H9 (cell line): Measurements from ENCODE around the gene UGT1A3. TPM values are rescaled to one million over a fixed set of nuclear protein-coding genes. Genes with fewer than 3 reads are reported as not detected.

Experiments used
- DNase-seq: peaks from one replicate; pipeline ENCODE4 v3.0.0-alpha.2; 2017
- H2AFZ ChIP-seq: one replicate; pipeline ENCODE4 v1.6.1; 2013; ENCODE audit warnings: mild to moderate bottlenecking, low read length, control low read depth, moderate library complexity
- H2AK5ac ChIP-seq: 2 replicates; pipeline ENCODE4 v1.6.1; 2013; ENCODE audit warnings: low read length, control low read depth, mixed read lengths; ENCODE audit not compliant: insufficient read length
- H2BK120ac ChIP-seq: one replicate; pipeline ENCODE4 v1.6.1; 2013; ENCODE audit warnings: low read depth, mild to moderate bottlenecking, low read length, control low read depth, inconsistent platforms; ENCODE audit not compliant: poor library complexity, severe bottlenecking
- H2BK12ac ChIP-seq: 2 replicates; pipeline ENCODE4 v1.6.1; 2013; ENCODE audit warnings: low read length, control low read depth, mixed read lengths, low read depth; ENCODE audit not compliant: insufficient read length
- H2BK15ac ChIP-seq: 2 replicates; pipeline ENCODE4 v1.6.1; 2013; ENCODE audit warnings: low read depth, low read length, control low read depth
- H2BK20ac ChIP-seq: one replicate; pipeline ENCODE4 v1.6.1; 2013; ENCODE audit warnings: low read depth, mild to moderate bottlenecking, low read length, control low read depth, inconsistent platforms; ENCODE audit not compliant: poor library complexity, severe bottlenecking
- H2BK5ac ChIP-seq: 2 replicates; pipeline ENCODE4 v1.6.1; 2013; ENCODE audit warnings: low read length, control low read depth, mixed read lengths; ENCODE audit not compliant: insufficient read length
- H3K14ac ChIP-seq: 2 replicates; pipeline ENCODE4 v1.6.1; 2013; ENCODE audit warnings: low read length, control low read depth; ENCODE audit not compliant: insufficient read depth
- H3K18ac ChIP-seq: 2 replicates; pipeline ENCODE4 v1.6.1; 2013; ENCODE audit warnings: low read depth, mild to moderate bottlenecking, mixed read lengths, low read length, control low read depth; ENCODE audit not compliant: insufficient read length
- H3K23ac ChIP-seq: 2 replicates; pipeline ENCODE4 v1.6.1; 2013; ENCODE audit warnings: low read length, control low read depth, mixed read lengths, low read depth; ENCODE audit not compliant: insufficient read length
- H3K23me2 ChIP-seq: 2 replicates; pipeline ENCODE4 v1.6.1; 2013; ENCODE audit warnings: low read depth, mild to moderate bottlenecking, mixed read lengths, low read length, control low read depth; ENCODE audit not compliant: insufficient read length, poor library complexity, severe bottlenecking
- H3K27ac ChIP-seq: 2 replicates; pipeline ENCODE4 v1.5.1; 2013; ENCODE audit warnings: low read length, control low read depth, mixed read lengths, low read depth; ENCODE audit not compliant: insufficient read length
- H3K27me3 ChIP-seq: 2 replicates; pipeline ENCODE4 v1.6.1; 2013; ENCODE audit warnings: low read length, control low read depth, inconsistent platforms; ENCODE audit not compliant: insufficient read depth
- H3K4ac ChIP-seq: 2 replicates; pipeline ENCODE4 v1.6.1; 2013; ENCODE audit warnings: low read depth, mild to moderate bottlenecking, control low read depth, inconsistent platforms, low read length, moderate library complexity
- H3K4me1 ChIP-seq: 2 replicates; pipeline ENCODE4 v1.6.1; 2013; ENCODE audit warnings: low read length, control low read depth, inconsistent platforms; ENCODE audit not compliant: insufficient read depth
- H3K4me2 ChIP-seq: 2 replicates; pipeline ENCODE4 v1.6.1; 2013; ENCODE audit warnings: low read length, control low read depth, mixed read lengths; ENCODE audit not compliant: insufficient read length, insufficient read depth
- H3K56ac ChIP-seq: 2 replicates; pipeline ENCODE4 v1.6.1; 2013; ENCODE audit warnings: low read depth, mild to moderate bottlenecking, mixed read lengths, low read length, control low read depth; ENCODE audit not compliant: insufficient read length
- H3K79me1 ChIP-seq: 2 replicates; pipeline ENCODE4 v1.6.1; 2013; ENCODE audit warnings: low read depth, mild to moderate bottlenecking, moderate library complexity, low read length, control low read depth, inconsistent platforms; ENCODE audit not compliant: insufficient read depth, poor library complexity, severe bottlenecking
- H3K79me2 ChIP-seq: 2 replicates; pipeline ENCODE4 v1.6.1; 2013; ENCODE audit warnings: low read length, control low read depth, inconsistent platforms; ENCODE audit not compliant: insufficient read depth
- H3K9ac ChIP-seq: 2 replicates; pipeline ENCODE4 v1.6.1; 2013; ENCODE audit warnings: low read length, control low read depth, mixed read lengths; ENCODE audit not compliant: insufficient read length; ENCODE audit errors: extremely low read depth
- H3K9me3 ChIP-seq: one replicate; pipeline ENCODE4 v1.6.1; 2013; ENCODE audit warnings: low read depth, low read length, inconsistent platforms; ENCODE audit not compliant: control insufficient read depth
- H3T11ph ChIP-seq: one replicate; pipeline ENCODE4 v1.6.1; 2013; ENCODE audit warnings: mild to moderate bottlenecking, low read length, control low read depth, inconsistent platforms
- H4K20me1 ChIP-seq: one replicate; pipeline ENCODE4 v1.6.1; 2013; ENCODE audit not compliant: control insufficient read depth, insufficient read length, insufficient read depth
- H4K5ac ChIP-seq: 2 replicates; pipeline ENCODE4 v1.6.1; 2013; ENCODE audit warnings: low read depth, mild to moderate bottlenecking, mixed read lengths, low read length, control low read depth; ENCODE audit not compliant: insufficient read length
- H4K8ac ChIP-seq: replicated peaks from 2 replicates; pipeline ENCODE4 v1.6.1; 2013; ENCODE audit warnings: low read length, control low read depth, mixed read lengths, low read depth; ENCODE audit not compliant: insufficient read length
- H4K91ac ChIP-seq: 2 replicates; pipeline ENCODE4 v1.6.1; 2013; ENCODE audit warnings: low read depth, mild to moderate bottlenecking, moderate library complexity, mixed read lengths, low read length, control low read depth; ENCODE audit not compliant: insufficient read length
- H3K27ac Mint-ChIP-seq, 3 experiments: 2 replicates in 2 of 3; 3 replicates in 1 of 3; pipeline ENCODE4 v1.8.0; 2020 to 2021; ENCODE audit warnings: mixed read lengths in 3 of 3, mild to moderate bottlenecking in 1 of 3, moderate library complexity in 1 of 3
- H3K27me3 Mint-ChIP-seq: 2 replicates; pipeline ENCODE4 v1.8.0; 2021; ENCODE audit warnings: low read depth, mild to moderate bottlenecking, moderate library complexity, mixed read lengths
- H3K36me3 Mint-ChIP-seq, 3 experiments: 2 replicates in 2 of 3; 3 replicates in 1 of 3; pipeline ENCODE4 v1.8.0; 2020 to 2021; ENCODE audit warnings: low read depth in 3 of 3, mixed read lengths in 3 of 3; ENCODE audit not compliant: insufficient read depth in 1 of 3
- H3K4me1 Mint-ChIP-seq, 2 experiments: 2 replicates each; pipeline ENCODE4 v1.8.0; 2020; ENCODE audit warnings: mixed read lengths in 2 of 2
- H3K4me3 Mint-ChIP-seq, 2 experiments: 2 replicates in 1 of 2; 3 replicates in 1 of 2; pipeline ENCODE4 v1.8.0; 2020 to 2021; ENCODE audit warnings: mild to moderate bottlenecking in 2 of 2, mixed read lengths in 2 of 2, moderate library complexity in 1 of 2
- H3K9me3 Mint-ChIP-seq, 2 experiments: 2 replicates in 1 of 2; 3 replicates in 1 of 2; pipeline ENCODE4 v1.8.0; 2020; ENCODE audit warnings: mild to moderate bottlenecking in 2 of 2, mixed read lengths in 2 of 2, moderate library complexity in 1 of 2
- CTCF ChIP-seq: fragments of 200-600 bp; sonication (generic); conservative IDR thresholded peaks from 3 replicates; pipeline ENCODE4 v1.8.0; 2021; ENCODE audit warnings: antibody characterized with exemption, mild to moderate bottlenecking
- WGBS: extraction: QIAGEN DNeasy Blood & Tissue Kit; methylation state at CpG from one replicate; pipeline ENCODE4 v1.1.7; 2013; ENCODE audit warnings: missing lambda C conversion rate, low lambda C conversion rate, mixed read lengths; ENCODE audit not compliant: insufficient read length; ENCODE audit errors: extremely low coverage; 5-methylcytosine and 5-hydroxymethylcytosine counted together
- total RNA-seq: library from RNA; stranded (reverse); gene quantifications from 2 replicates; pipeline ENCODE4 v1.2.1, GENCODE V29; 2021

UGT1A3 gene
- total RNA-seq, 1 experiment from 2014 or later = not detected

GRCh38 chr2:233705911-233706506 is 22.8 kb upstream of the UGT1A3 start:
- no peak overlapping the region for H2AFZ ChIP-seq
- H2BK5ac ChIP-seq = no peak overlapping the region
- H3K56ac ChIP-seq = no peak overlapping the region
- TF ChIP-seq CTCF = no peak
- no peak overlapping the region for H3K14ac ChIP-seq
- H3K4me3 Mint-ChIP-seq = no peak overlapping the region
- no peak for DNase-seq
- H4K8ac ChIP-seq = no peak overlapping the region
- H4K5ac ChIP-seq = no peak overlapping the region
- no peaks in the 10 kb centered on the region for H3K9me3 ChIP-seq
- H3K27ac Mint-ChIP-seq = no peak overlapping the region
- H3K9ac ChIP-seq = no peak overlapping the region
- no peak overlapping the region for H2BK15ac ChIP-seq
- no peak overlapping the region for H3K23ac ChIP-seq
- no peak overlapping the region for H2BK120ac ChIP-seq
- H3K18ac ChIP-seq = no peak overlapping the region
- no peaks in the 10 kb centered on the region for H3K79me2 ChIP-seq
- H3K4me1 ChIP-seq = no peaks in the 10 kb centered on the region
- WGBS = no CpG with 5 or more reads among the region's 4 CpGs
- no peak overlapping the region for H2BK20ac ChIP-seq
- H3K27ac ChIP-seq = no peak overlapping the region
- no peaks in the 10 kb centered on the region for H3K79me1 ChIP-seq
- no peak overlapping the region for H2AK5ac ChIP-seq
- H3K4ac ChIP-seq = no peak overlapping the region
- peaks cover 2% of the 10 kb centered on the region; the same call in 1 of the 2 replicates for H3K27me3 Mint-ChIP-seq
- H3T11ph ChIP-seq = no peak overlapping the region
- no peak overlapping the region for H4K91ac ChIP-seq
- no peak overlapping the region for H3K4me2 ChIP-seq
- no peak overlapping the region for H2BK12ac ChIP-seq
- no peaks in the 10 kb centered on the region for H3K27me3 ChIP-seq
- peaks cover 4% of the 10 kb centered on the region in 2 experiments; a peak in 3 of 5 replicates for H3K9me3 Mint-ChIP-seq
- H3K4me1 Mint-ChIP-seq = peaks cover under 1% of the 10 kb centered on the region in 2 experiments
- no peaks in the 10 kb centered on the region for H4K20me1 ChIP-seq
- peaks cover 5% of the 10 kb centered on the region for H3K23me2 ChIP-seq
- peaks cover 0 to 6% (median 0%) of the 10 kb centered on the region in 3 experiments; a peak in 2 of 7 replicates for H3K36me3 Mint-ChIP-seq
